Spleen (tissue), 11 donors: Measurements from ENCODE around the gene EPHA3. TPM values are rescaled to one million over a fixed set of nuclear protein-coding genes. Genes with fewer than 3 reads are reported as not detected.

ENCODE experiments used
- DNase-seq: peaks from one replicate; pipeline ENCODE4 v3.0.0-alpha.2; 2020
- H3K27ac ChIP-seq, 8 donors: fragments of 200-600 bp; sonication (generic) in 7 of 8; 1 replicate in 4 of 8; 2 replicates in 4 of 8; pipeline versions ENCODE4 v1.5.0 to v1.8.0; 2016 to 2021; ENCODE audit warnings: inconsistent platforms in 4 of 8, mild to moderate bottlenecking in 4 of 8, moderate library complexity in 1 of 8
- H3K27me3 ChIP-seq, 7 donors: fragments of 200-600 bp; sonication (generic) in 6 of 7; replicated peaks in 1 of 7; 1 replicate in 4 of 7; 2 replicates in 3 of 7; pipeline versions ENCODE4 v1.5.0 to v1.8.0; 2016 to 2021; ENCODE audit warnings: inconsistent platforms in 3 of 7, mild to moderate bottlenecking in 1 of 7
- H3K36me3 ChIP-seq, 6 donors: fragments of 200-600 bp; sonication (generic) in 5 of 6; 1 replicate in 4 of 6; 2 replicates in 2 of 6; pipeline versions ENCODE4 v1.5.0 to v1.8.0; 2016 to 2021; ENCODE audit warnings: inconsistent platforms in 2 of 6
- H3K4me1 ChIP-seq, 6 donors: fragments of 200-600 bp; sonication (generic) in 5 of 6; 1 replicate in 3 of 6; 2 replicates in 3 of 6; pipeline versions ENCODE4 v1.5.0 to v1.8.0; 2016 to 2021; ENCODE audit warnings: inconsistent platforms in 3 of 6
- H3K4me3 ChIP-seq, 8 donors: fragments of 200-600 bp; sonication (generic) in 7 of 8; 1 replicate in 4 of 8; 2 replicates in 4 of 8; pipeline versions ENCODE4 v1.5.0 to v1.8.0; 2016 to 2021; ENCODE audit warnings: inconsistent platforms in 4 of 8, mild to moderate bottlenecking in 4 of 8, moderate library complexity in 2 of 8
- H3K9me3 ChIP-seq, 8 donors: fragments of 200-600 bp; sonication (generic) in 7 of 8; 1 replicate in 4 of 8; 2 replicates in 4 of 8; pipeline versions ENCODE4 v1.5.0 to v1.8.0; 2016 to 2021; ENCODE audit warnings: inconsistent platforms in 4 of 8
- CTCF ChIP-seq, 11 experiments: fragments of 200-600 bp in 7 of 11; fragments of 450-650 bp in 4 of 11; sonication (generic) in 4 of 11; IDR thresholded peaks in 8 of 11; conservative IDR thresholded peaks in 3 of 11; 1 replicate in 7 of 11; 2 replicates in 4 of 11; pipeline versions ENCODE4 v1.4.0 to v1.8.0; 2016 to 2021; ENCODE audit warnings: antibody characterized with exemption in 11 of 11, inconsistent platforms in 4 of 11, mild to moderate bottlenecking in 1 of 11
- POLR2A ChIP-seq, 3 donors: fragments of 450-650 bp; IDR thresholded peaks; one replicate each; pipeline ENCODE4 v1.5.1; 2017; ENCODE audit warnings: antibody characterized with exemption in 3 of 3, mild to moderate bottlenecking in 1 of 3
- POLR2AphosphoS5 ChIP-seq, 3 donors: sonication (generic); formaldehyde crosslinking; IDR thresholded peaks; one replicate each; pipeline ENCODE4 v1.5.1; 2017; ENCODE audit warnings: antibody characterized with exemption in 3 of 3
- WGBS, 5 donors: extraction: QIAGEN DNeasy Blood & Tissue Kit in 3 of 5; methylation state at CpG; one replicate each; pipeline versions ENCODE4 v1.1.5 to v1.1.7; 2013 to 2018; 5-methylcytosine and 5-hydroxymethylcytosine counted together
- intact Hi-C: fragments of 100-400 bp; cut with DNase I; formaldehyde crosslinking; loops from one replicate; pipeline ENCODE4 v1.15.0; 2023; ENCODE audit warnings: low total_unique reads
- polyA plus RNA-seq, 3 donors: library from polyadenylated mRNA; stranded (reverse); fragments of 200-250 nt; gene quantifications; one replicate each; pipeline ENCODE4 v1.2.1, GENCODE V29; 2013
- total RNA-seq, 7 donors: library from RNA; depleted of rRNA in 3 of 7; stranded (reverse); fragments of >200 nt in 3 of 7; fragmentation: NEBNext Ultra II Directional in 4 of 7; extraction: Animal tissue kit (Norgen Biotek cat#: 25700) in 4 of 7; gene quantifications; one replicate each; pipeline versions ENCODE4 v1.1.0 to v1.2.1, GENCODE V29; 2016 to 2021
- donor health status: healthy with polysubstance abuse.
- donor health status: DM: no; HTN: no; CAD: no; lungs with moderate emphysema.
- donor health status: DM: no; HTN: no; CAD: no.
- donor health status: Bipolar disorder and iron deficiency.
- donor health status: healthy.
- donor health status: DM: no; HTN: no; CAD: no.
- donor health status: DM: yes; HTN: yes; CAD: no.

Gene EPHA3
- total and polyA plus RNA-seq, 10 donors, result 0.07 to 1.2 (median 0.76) TPM

DNA sequence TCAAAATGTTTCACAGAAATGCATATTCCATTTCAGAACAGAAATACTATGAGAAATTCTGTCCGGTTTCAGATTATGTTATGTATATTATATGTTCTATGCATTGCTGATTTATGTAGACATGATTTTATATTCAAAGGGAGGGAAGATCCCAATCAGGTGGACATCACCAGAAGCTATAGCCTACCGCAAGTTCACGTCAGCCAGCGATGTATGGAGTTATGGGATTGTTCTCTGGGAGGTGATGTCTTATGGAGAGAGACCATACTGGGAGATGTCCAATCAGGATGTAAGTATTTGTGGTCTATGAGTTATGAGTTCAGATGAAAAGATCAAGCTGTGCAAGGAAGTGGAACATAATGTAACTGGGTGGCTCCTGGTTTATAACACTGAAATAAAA is 341.7 kb downstream of the EPHA3 start:
- no peaks in the 10 kb centered on the region for H3K36me3 ChIP-seq
- peaks cover 0 to 4% (median 0%) of the 10 kb centered on the region in 8 donors for H3K9me3 ChIP-seq
- no peak overlapping the region for H3K27ac ChIP-seq
- no peaks in the 10 kb centered on the region for H3K27me3 ChIP-seq
- no peak for DNase-seq
- no peaks in the 10 kb centered on the region for H3K4me1 ChIP-seq
- no peak for TF ChIP-seq CTCF (IDR thresholded peaks at IDR 0.05 in 8 of 11, conservative IDR thresholded peaks at IDR 0.05 in 3 of 11)
- TF ChIP-seq POLR2AphosphoS5 (IDR thresholded peaks at IDR 0.05), result no peak
- TF ChIP-seq POLR2A (IDR thresholded peaks at IDR 0.05), result no peak
- intact Hi-C loops, result no loop called here
- 88 to 94% (median 91%) methylated on average over 4 of the region's 4 CpGs for WGBS, 5 donors
- no peak overlapping the region for H3K4me3 ChIP-seq

- no peak for DNase-seq
- Histone ChIP-seq H3K27ac (no peak overlapping the region), H3K27me3 (no peaks in the 10 kb centered on the region), H3K4me3 (no peak overlapping the region), H3K9me3 (peaks cover 0 to 3% (median 0%) of the 10 kb centered on the region in 8 donors), H3K36me3 (no peaks in the 10 kb centered on the region), H3K4me1 (no peaks in the 10 kb centered on the region)
- TF ChIP-seq CTCF (IDR thresholded peaks at IDR 0.05 in 8 of 11, conservative IDR thresholded peaks at IDR 0.05 in 3 of 11), result no peak
- no peak for TF ChIP-seq POLR2A (IDR thresholded peaks at IDR 0.05)
- no peak for TF ChIP-seq POLR2AphosphoS5 (IDR thresholded peaks at IDR 0.05)
- intact Hi-C loops, result no loop called here
- 60 to 79% (median 60%) methylated on average over 2 of the region's 2 CpGs for WGBS, 5 donors
Observed at GRCh38 chr3:89452066-89452465, 344.6 kb downstream of the EPHA3 start.

- no peaks in the 10 kb centered on the region for H3K27me3 ChIP-seq
- TF ChIP-seq POLR2A (IDR thresholded peaks at IDR 0.05) (no peak), CTCF (IDR thresholded peaks at IDR 0.05 in 8 of 11, conservative IDR thresholded peaks at IDR 0.05 in 3 of 11) (no peak), POLR2AphosphoS5 (IDR thresholded peaks at IDR 0.05) (no peak)
- WGBS, 5 donors, result 59 to 79% (median 69%) methylated on average over 2 of the region's 2 CpGs
- no peak for DNase-seq
- no peaks in the 10 kb centered on the region for H3K4me1 ChIP-seq
- H3K9me3 ChIP-seq, result peaks cover 0 to 23% (median 9%) of the 10 kb centered on the region in 8 donors
- intact Hi-C loops, result no loop called here
- H3K36me3 ChIP-seq, result no peaks in the 10 kb centered on the region
- H3K4me3 ChIP-seq, result no peak overlapping the region
- no peak overlapping the region for H3K27ac ChIP-seq
Observed at GRCh38 chr3:89455240-89455639, 347.8 kb downstream of the EPHA3 start.

DNA sequence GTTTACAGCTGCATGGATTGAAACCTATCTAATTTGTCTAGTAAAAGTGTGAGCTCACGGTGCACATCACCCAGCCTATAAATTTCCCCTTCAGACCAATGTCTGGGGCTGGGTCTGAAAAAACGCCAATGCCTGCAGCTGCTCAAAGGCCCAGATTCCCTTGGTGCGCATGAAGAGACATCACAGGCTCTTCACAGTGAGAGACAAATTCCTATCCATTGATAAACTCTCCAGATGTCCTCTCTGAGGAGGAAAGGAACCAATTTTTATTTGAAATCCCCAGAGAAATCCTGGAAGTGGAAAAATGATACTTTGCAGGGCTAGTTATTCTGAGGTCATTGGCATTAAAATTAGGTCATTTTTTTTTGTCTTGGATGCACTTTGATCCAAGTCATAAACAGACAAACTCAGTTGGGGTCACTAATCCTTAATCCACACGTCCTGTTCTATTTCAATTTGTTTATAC is 360.5 kb downstream of the EPHA3 start:
- Histone ChIP-seq H3K9me3 (peaks cover 0 to 6% (median 0%) of the 10 kb centered on the region in 8 donors), H3K4me1 (no peaks in the 10 kb centered on the region), H3K27me3 (no peaks in the 10 kb centered on the region), H3K4me3 (no peak overlapping the region), H3K36me3 (no peaks in the 10 kb centered on the region), H3K27ac (no peak overlapping the region)
- no peak for DNase-seq
- TF ChIP-seq POLR2AphosphoS5 (IDR thresholded peaks at IDR 0.05), result no peak
- no peak for TF ChIP-seq CTCF (IDR thresholded peaks at IDR 0.05 in 8 of 11, conservative IDR thresholded peaks at IDR 0.05 in 3 of 11)
- no peak for TF ChIP-seq POLR2A (IDR thresholded peaks at IDR 0.05)
- 54 to 67% (median 62%) methylated on average over 4 of the region's 4 CpGs for WGBS, 5 donors
- intact Hi-C loops, result no loop called here
